Hematopoietic multipotent progenitor cell treated with erythropoietin and hydrocortisone succinate and interleukin-3 and kit ligand, for 8 days (in vitro differentiated cells): ENCODE data around the gene ECE1.
"Not testable (repeated sequence)": the region's sequence is repeated elsewhere in the genome, so short reads cannot be mapped to it uniquely, and the experiment has no call there.

Experiments
- DNase-seq: peaks from one replicate; pipeline ENCODE4 v3.0.0-alpha.2; 2015

Gene ECE1

DNA sequence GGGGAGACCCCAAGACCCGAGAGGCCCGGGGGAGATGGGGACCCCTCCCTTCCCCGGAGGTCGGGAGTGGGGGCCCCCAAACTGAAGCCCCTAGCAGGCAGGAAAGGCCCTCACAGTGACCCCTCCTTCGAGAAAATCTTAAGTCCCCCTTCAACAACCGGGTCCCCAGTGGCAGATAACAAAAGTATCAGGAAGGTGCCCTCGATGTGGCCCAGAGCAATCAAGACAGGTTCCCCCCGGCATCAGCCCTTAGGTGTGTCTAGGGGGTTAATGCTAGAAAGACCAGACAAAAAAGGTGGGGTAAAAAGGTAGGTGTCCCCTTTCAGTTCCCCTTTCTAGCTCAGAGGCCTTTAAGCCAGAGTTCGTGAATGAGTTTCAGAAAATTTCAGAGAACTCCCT is 282 bp upstream of the ECE1 start:
- DNase-seq: no peak

DNA sequence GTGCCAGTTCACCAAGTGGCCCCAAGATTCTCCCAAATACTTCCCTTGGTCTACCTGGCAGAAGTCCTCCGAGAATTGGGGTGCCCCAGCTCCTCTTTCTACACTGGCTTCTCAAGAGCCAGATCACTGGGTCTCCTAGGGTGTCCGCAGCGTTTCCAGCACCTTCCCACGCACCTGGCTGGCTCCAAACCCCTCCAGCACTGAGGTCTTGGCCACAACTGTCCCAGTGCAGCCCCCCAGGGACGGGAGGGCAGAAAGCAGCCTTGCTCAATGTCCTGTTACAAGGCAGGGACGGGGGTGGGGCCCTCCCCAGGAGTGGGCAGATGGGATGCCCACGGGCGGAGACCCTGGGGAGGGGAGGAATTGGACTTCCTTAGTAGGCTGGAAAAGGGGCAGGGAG is 1.1 kb downstream of the ECE1 start:
- no peak for DNase-seq

DNA sequence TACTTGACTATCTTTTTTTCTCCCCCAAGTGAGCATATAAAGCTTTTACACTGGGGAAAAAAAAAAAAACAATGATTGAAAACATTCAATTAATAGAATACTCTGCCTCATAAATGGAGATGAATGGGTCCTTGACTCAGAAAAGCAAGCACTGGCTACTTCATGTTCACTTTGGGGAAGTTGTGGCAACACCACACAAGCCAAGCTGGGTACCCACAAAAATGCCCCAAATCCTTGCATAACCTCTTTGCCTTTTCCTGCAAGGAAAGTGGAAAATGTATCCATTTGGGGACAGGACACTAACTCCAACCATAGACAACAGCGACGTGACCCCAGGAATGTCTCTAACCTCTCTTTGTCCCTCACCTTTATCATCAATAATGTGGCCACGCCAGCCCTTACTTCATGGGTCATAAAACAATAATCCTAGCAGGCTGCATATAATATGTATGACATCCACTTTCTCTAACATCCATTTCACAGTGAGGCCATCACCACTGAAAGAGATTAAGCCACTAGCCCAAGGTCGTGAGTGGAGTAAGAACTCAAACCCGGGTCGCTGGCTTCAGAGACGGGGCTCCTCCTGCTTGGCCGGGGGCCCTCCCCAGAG is 2.3 kb downstream of the ECE1 start:
- DNase-seq: no peak

DNA sequence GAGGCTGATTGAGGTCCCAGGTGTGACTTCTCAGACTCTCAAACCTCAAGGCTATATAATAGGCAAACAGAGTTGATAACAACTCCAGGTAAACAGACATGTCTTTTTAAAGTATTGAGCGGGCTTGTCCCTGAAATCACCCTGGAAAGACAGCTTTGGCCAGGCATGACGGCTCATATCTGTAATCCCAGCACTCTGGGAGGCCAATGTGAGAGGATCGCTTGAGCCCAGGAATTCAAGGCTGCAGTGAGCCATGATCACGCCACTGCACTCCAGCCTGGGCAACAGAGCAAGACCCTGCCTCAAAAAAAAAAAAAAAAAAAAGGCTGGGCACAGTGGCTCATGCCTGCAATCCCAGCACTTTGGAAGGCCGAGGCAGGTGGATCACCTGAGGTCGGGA is 4.9 kb downstream of the ECE1 start:
- DNase-seq: not testable (repeated sequence)

DNA sequence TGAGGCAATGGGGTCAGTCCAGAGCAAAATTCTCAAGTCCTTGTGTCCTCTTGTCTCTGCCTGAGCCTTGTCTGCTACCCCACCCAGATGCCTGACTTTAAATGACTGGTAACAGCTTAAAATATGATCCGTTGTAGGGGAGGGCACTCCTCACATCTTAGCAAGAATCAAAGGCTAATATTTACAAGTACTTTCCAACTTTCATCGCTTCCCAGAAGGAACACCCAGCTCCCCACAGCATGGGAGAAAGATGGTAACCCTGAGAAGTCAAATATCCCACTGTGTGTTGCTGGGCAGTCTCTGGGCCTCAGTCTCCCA is 5.2 kb downstream of the ECE1 start:
- DNase-seq: no peak

DNA sequence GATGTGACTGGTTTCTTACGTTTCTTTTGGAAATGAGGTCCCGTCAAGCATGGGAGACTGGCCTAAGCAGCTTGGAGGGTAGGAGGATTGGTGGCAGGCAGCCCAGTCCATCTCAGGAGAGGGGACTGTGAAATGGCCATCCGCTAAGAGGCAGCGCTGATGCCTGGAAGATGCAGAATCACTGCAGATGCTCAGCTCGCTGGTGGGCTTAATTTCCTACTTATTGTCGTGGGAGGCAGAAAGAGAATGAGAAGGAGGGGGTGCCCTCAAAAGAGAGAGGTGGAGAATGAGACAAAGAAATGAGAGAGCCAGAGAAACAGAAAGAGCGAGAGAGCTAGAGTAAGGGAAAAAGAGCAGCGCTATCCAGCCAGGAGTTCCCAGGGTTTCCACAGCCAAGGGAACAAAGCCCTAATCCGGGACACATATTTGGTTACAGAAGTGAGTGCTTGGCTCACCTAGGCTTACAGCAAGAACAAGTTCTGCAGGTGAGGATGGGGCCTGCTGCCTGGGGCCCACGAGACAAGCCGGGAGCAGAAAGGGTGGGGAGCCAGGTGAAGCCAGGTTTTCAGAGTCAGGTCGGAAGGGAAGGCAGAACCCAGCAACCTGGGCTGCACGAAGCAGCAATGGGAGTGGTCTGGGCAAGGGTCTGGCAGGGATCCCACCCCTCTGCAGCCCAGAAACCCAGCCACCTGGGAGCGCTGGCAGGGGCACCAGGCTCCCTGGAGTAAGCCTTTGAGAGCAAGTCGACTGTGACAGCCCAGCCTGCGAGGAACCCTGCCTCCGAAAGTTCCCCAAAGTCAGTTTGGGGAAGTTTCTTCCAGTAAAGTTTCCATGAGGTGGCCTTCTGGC is 5.8 kb downstream of the ECE1 start:
- DNase-seq: no peak

DNA sequence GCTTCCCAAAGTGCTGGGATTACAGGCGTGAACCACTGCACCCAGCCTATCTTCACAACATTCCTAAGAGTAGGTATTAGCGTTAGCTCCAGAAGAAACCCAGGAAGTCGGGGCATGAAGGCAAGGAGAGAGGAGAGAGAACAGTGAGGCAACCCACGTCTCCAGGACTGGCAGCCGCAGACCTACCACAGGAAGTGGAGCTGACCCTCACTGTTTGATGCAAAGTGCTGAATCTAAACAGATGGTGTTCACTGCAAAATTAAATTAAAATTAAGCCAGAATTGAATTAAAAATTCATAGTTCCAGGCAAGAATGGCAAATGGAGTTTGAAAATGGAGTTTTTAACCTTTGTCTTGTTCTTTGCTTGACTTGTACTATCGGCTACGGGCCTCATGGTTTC is 6.7 kb downstream of the ECE1 start:
- no peak for DNase-seq

DNA sequence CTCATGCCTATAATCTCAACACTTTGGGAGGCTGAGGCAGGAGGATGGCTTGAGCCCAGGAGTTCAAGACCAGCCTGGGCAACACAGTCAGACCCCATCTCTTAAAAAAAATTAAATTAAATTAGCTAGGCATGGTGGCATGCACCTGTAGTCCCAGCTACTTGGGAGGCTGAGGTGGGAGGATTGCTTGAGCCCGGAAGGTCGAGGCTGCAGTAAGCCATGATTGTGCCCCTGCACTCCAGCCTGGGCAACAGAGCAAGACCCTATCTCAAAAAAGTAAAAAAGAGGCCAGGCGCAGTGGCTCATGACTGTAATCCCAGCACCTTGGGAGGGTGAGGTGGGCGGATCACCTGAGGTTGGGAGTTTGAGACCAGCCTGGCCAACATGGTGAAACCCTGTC is 8.2 kb downstream of the ECE1 start:
- not testable (repeated sequence) for DNase-seq

DNA sequence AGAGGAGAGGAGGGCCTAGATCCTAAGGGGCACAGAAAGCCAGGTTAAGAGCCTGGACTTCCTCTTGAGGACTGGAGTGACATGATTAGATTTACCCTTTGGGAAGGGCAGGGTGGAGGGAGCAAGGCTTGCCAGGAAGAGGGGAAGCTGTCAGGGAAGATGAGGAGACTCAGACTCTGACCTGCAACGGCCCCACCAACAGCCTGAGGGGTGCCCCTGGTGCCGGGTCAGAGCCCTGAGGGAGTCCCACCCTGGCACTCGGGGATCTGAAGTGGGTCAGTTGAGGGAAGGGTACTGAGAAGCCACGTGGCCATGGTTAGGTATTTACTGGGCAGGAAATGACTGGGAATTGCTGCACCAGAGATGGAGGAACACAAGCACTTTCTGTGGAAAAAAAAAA is 9.8 kb downstream of the ECE1 start:
- no peak for DNase-seq

DNA sequence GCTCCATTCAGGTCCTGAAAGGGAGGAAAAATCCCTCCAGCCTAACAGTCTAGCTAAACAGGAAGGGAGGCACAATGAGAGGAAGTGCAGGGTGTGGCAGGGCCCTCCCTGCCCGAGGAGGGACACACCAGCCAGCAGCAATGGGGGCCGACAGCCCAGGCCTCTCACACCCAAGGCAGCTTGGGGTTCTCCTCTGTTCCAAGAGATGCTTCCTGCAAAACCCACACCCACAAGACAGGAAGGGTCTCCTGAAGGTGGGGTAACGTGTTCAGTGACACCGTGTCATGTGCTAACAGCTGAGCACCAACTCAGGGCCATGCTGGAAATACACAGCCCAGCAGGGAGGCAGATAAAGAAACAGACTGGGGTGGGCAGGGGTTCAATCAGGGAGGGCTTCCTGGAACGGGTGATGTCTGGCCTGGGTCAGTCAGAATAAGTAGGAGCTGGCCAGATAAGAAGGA is 10.2 kb downstream of the ECE1 start:
- DNase-seq: peak; percentile 45

DNA sequence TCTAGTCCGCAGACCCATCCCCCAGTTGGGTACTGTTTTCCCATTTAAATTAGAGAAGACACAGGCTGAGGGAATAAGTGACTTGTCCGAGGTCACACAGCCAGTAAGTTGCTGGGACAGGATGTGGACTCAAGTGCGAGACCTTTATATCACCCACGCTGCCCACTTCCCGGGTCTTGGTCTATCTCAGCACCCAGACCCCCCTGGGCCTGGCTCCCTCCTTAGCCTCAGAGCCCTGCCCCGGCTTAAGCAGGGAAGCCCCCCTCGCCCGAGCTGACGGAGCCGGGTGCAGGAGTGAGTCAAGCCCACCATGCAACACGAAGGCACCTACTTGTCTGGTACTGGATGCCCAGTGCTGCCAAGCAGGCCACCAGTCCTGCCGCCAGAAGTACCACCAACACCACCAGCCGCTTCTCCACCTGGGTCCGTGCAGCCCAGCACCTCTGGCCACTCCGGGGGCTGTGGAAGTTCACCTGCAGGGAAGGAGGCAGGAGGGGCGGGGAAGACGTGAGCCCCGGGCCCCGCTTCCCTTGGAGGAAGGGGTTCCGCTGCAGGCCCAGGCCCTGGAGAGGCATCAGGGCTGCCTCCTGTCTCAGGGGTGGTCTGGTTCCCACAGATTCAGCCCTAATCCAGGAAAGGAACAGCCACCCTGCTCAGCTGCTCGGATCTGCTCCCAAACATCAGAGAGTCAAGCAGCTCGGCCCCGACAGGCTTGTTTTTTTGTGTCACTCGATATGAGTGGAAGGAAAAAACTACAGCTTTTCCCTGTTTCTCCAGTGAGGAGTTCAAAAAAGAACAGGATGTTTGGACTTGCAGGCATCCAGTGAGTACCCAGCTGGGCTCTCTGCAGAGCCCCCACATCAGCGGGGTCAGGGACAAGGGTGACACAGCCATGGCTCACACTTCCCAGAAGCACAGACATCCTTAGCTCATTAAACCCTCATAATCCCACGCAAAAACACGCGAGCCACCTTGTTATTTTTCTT is 11.1 kb downstream of the ECE1 start:
- DNase-seq: no peak

DNA sequence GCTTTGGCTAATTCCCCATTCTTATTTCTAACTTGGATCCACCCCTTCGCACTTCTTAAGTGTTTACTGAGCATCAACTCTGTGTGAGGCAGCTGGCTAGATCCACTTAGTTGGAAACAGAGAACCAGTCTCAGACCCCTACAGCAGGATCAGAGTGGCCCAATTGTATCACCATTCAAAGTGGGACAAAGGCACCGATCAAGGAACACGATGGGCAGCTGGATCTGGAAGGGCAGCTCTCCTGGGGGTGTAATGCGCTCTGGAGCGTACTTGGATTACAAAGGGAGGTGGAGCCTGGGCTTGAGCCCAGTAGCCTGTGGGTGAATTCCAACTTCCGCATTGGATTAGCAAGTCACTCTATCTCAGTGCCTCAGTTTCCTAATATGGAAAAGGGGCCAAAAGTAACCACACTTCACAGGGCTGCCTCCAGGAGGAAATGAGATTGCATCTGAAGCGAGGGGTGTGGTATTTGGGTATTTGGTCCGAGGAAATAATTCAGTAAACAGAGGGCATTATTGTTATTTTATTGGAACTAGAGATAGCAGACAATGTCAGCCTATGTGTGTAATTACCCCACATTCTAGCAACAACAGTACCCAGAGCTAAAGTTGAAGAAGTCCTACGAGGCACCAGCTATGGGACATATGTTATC is 11.9 kb downstream of the ECE1 start:
- DNase-seq: no peak

DNA sequence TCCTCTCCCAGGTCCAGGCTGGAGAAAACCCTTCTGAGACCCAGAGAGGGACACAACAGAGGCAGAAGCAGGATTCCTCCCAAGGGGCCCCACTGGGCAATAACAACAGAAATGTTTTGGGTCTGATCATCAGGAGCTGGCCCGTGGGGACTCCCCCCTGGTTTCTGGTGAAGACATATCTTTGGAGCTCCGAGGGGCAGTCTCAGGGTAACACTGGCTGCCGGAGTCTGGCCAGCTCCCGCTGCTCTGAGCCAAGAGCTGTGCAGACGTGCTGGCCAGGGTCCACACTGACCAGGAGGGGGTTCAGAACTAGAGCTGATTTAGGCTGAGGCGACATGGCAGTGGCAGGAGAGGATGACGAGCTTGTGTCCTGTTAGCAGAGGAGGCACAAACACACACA is 13.1 kb downstream of the ECE1 start:
- DNase-seq: no peak

DNA sequence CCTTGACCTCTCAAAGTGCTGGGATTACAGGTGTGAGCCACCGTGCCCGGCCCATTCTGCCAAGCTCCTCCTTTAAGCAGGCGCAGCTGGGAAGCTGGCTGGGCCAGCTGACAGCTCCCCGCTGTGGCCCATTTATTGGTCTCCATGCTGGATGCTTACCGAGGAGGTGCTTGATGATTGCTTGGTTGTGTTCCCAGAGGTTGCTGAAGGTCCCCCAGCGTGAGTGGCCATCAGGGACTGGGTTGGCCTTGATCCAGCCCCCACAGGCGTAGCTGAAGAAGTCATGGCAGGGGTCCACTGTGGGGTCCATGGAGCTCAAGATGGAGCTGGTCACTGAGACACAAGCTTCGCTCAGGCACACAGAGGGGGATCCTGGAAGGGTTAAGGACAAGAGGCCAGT is 17.7 kb downstream of the ECE1 start:
- DNase-seq: no peak

DNA sequence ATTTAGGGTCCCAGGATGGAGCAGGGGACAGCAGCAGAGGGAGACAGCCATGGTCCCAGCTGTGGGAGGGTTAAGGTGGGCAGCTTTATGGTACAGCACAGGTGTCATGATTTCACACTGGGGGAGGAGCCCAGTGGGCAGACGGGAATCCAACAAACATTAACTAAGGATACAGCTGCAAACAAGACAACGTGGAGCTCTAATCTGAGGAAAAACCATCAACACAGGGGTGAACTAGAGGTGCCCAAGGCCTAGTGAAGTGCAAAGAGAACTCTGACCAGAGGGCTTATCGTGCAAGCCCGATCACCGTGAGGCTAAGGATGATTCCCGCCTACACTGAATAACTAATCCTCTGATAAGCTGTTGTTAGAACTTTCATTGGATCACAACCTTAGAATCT is 18.7 kb downstream of the ECE1 start:
- DNase-seq: no peak

DNA sequence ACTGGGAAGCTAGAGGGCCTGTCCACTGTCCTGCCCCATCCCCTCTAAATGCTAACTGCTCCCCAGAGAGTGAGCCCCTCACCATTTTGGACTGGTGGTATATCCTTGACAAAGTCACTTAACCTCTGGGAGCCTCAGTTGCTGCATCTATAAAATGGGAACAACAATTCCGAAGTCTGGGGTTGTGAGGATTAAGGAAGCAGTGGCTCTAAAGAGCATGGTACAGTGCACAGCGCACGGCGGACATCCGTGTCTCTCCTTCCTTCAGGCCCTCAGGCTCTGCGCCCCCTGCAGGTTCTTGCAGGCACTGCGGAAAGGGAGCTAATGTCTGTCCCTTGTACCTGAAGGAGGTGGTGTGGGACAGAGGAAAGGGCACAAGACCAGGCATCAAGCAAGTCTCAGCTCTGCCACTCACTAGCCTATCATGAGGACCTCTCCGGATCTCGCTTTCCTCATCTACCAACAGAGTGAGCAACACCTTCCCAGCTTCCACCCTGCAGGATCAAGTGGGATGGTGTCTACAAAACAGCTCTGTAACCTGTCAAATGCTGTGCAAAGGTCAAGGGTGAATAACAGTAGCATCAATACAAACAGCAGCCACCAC is 20.1 kb downstream of the ECE1 start:
- peak; percentile 84 for DNase-seq

DNA sequence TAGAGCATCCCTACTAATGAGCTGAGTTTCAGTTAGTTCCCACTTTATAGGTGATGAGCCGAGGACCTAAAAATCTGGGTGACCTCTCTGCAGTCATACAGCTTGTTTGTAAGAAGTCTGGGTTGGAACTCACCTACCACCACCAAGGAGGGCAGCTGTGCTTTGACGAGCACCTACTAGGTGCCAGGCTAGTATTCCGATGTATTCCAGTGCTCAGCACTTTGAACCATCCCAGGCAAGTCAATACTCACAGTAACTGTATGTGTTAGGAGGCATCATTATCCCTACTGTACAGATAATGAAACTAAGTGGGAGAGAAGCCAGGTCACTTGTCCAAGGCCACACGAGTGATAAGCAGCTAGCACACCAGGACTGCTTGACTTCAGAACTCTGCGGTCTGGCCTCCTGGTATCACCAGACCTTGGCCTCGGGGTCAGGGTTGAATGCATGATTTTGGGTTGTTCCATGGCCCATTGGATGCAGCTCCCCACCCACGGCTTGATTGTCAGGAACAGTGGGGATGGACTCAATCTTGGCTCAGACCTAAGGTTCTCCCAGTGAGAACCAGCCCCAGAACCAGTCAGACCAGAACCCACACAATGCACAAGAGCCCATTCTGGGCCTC is 20.7 kb downstream of the ECE1 start:
- DNase-seq: peak; percentile 60

DNA sequence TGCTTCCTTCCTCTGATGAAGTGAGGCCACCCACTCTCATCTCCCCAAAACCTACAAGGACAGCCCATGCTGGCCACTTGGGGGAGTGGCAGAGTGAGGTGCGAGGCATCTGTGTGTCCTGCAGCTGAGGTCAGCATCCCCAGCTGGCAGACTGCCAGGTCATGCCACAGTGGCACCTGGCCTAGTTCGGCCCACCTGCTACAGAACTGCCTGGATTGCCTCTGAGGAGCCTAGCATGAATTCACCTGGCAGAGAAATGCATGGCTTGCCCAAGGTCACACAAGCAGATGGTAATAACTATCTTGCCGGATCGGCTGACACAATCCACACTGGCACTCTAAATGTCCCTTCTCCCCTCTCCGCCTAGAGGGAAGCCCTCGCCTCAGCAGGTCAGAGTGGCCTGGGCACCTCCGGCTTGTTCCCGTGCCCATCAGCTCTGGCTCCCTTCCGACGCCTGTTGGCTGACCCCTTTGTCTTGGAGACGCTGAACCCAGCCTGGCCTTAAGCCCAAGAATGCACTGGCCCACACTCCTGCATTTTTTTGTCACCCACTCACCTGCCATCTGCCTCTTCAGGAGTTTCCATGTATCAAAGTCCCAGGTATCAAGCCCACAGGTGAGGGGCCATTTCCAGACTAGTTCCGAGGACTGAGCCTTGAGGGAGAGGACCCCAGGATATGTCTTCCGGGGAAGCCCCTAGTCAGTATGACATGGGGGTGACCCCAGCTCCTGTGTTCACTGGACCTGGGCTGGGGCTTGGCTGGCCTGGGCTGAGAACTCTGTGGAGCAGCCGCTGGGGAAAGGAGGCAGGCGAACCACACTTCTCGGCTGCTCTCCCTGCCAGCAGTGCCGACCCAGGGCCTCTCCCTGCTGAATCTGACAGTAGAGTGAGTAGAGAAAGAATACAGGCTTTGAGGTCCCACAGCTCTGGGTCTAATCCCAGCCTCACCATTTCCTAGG is 21.7 kb downstream of the ECE1 start:
- DNase-seq: no peak

DNA sequence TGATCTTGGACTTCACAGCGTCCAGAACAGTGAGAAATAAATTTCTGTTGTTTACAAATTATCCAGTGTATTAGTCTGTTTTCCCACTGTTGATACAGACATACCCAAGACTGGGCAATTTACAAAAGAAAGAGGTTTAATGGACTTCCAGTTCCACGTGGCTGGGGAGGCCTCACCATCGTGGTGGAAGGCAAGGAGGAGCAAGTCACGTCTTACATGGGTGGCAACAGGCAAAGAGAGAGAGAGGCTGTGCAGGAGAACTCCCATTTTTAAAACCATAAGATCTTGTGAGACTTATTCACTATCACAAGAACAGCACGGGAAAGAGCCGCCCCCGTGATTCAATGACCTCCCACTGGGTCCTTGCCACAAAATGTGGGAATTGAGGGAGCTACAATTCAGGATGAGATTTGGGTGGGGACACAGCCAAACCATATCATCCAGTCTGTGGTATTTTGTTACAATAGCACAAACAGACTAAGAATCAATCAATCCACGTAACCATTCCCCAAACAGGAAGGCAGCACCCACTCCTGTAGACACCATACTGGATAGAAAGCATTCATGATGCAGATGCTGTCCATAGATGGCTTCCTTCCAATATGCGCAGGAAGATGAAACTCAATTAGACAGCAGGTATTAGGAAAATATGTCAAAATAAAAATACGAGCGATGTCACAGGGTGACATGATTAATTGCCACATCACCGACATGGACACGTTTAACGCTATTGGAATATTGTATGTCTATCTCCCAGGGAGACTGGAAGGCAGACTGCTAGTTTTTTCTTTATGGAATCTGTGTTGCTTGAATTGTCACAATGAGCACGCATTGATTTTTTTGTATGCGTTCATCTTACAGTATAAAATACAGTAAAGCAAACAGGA is 22.8 kb downstream of the ECE1 start:
- DNase-seq: no peak
